HG03558 (cell line): ENCODE measurements around the gene SPTBN2.
"Not testable (repeated sequence)": the region's sequence is repeated elsewhere in the genome, so short reads cannot be mapped to it uniquely, and the experiment has no call there.

Experiments
- ATAC-seq: cut with Tn5 transposase; IDR thresholded peaks from one replicate; pipeline ENCODE4 v1.9.1; 2021; ENCODE audit warnings: moderate number of reproducible peaks; ENCODE audit not compliant: unreplicated experiment; ENCODE audit errors: extremely low read depth

The SPTBN2 gene

DNA sequence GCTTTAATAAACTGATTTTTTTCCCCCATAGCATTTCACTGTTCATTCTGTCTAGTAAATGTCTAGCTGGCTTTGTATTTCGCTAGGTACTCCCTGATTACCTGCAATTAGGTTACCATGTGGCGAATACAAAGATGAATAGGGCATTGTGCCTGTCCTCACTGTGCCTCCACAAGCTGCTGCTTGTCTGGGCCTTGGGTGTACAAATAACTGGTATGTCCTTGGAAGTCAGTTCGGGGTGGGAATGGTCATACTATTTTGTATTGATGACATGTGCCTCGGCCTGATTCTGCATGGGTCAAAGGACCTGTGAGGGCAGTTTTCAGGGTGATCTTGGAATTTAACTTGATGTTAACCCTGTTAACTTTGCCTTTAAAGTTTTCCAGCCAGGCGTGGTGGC, 79.1 kb downstream of the SPTBN2 start:
- ATAC-seq: no peak

GRCh38 chr11:66646828-66647227, 82.2 kb downstream of the SPTBN2 start:
- ATAC-seq: no peak

GRCh38 chr11:66643745-66644437, 85.1 kb downstream of the SPTBN2 start:
- ATAC-seq: no peak

GRCh38 chr11:66641834-66642233, 87.2 kb downstream of the SPTBN2 start:
- no peak for ATAC-seq

- not testable (repeated sequence) for ATAC-seq
These were observed 89.1 kb downstream of the SPTBN2 start for GRCh38 chr11:66639814-66640340.

- ATAC-seq: no peak
These were observed 89.8 kb downstream of the SPTBN2 start for GRCh38 chr11:66639066-66639813.

DNA sequence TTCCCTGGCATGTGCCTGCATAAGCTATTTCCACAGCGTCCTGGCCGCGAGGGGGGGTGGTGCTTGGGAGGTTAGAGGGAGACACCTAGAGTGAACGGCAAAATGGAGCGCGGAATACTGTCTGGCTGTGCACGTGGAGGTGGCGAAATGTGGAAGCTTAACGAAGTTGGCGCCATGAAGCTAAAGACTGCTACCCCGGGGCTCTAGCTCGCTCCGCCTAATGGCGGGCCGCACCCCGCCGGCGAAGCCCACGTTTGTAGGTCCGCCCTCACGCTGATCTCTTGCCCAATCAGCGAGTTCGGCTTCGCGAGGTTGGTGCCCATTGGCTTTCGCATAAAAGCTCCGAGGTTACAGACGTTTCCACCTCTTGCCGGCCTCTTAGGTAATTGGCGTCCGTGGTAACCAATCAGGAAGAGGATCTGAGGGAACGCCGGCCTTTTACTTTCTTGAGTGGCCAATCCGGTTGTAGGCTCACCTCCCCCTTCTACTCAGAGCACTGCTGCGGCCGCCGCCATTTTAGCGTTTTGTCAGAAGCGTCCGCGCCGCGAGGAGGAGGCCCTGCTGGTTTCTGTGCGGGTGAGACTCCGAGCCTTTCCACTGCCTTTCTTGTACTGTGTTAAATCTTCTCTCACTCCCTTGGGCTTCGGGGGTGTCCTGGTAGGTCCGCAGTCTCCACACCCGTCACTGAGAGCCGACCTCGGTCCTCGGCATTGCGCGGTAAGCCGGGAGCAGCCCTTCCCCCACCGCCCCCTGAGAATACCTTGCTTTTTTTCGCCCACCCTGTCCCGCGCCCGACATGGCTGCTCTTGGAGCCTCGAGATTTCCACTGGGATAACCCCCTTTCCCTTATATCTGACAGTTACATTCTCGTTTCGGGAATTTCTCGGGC, 90.6 kb downstream of the SPTBN2 start, which contains the start of gene RBM4:
TSS of gene RBM4 (plus strand) at position 527 of the 889 bp plus-strand sequence. CDS start 1,009 bp downstream, outside the sequence.
- ATAC-seq: peak; percentile 92

DNA sequence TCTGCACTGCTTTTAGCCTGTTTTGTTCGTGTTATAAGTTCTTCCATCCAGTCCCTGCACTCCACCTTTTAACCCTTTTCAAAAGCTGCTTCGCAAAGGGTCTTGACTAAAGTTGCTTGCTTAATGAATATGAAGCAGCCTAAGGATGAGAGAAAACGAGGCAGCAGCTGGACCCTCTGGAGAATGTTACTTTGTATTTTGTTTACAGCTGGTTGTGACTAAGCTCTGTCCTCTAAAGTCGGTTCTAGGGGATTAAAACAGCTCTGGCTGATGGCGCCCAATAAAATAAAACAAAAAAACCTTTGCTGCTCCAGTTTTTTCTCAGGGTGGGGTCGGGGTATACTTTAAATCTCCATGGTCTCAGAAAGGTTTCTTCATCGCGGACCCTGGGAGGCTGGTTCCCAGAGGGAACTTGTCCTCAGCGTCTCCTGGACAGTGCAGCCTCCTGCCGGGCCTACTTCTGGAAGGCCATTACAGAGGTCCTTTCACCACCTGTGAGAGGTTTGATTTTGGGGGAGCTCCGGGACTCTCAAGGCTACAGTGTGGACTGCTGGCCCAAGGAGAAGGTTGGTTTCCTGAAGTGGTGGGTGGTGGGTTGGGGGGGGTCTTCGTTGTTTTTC, 91.3 kb downstream of the SPTBN2 start:
- ATAC-seq: no peak

- ATAC-seq: no peak
These were observed 92.6 kb downstream of the SPTBN2 start for GRCh38 chr11:66636411-66636810.
